HG02642 (cell line): Measurements from ENCODE around the gene ZCCHC2.

Experiments used
- ATAC-seq: cut with Tn5 transposase; IDR thresholded peaks from one replicate; pipeline ENCODE4 v1.9.1; 2021; ENCODE audit warnings: mild to moderate bottlenecking; ENCODE audit not compliant: unreplicated experiment, poor library complexity

The ZCCHC2 gene

DNA sequence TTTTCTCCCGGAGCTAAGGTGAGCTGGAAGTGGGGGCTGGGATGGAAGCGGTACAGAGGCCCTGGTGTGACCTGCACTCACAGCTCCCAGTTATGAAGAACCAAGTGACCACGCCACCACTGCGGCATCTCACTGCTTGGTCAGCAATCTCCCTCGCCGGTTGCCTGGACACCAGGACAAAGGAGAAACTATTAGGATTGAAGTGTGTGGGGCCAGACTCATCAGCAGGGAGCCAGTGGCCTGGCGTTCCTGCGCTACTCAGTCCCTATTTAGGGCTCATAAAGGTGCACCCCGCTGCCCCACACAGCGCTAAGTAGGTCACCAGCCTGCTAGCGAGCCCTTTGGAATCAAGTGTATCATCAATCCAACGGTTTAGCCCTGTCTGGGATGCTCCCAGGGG, 82.9 kb downstream of the ZCCHC2 start:
- ATAC-seq = no peak

DNA sequence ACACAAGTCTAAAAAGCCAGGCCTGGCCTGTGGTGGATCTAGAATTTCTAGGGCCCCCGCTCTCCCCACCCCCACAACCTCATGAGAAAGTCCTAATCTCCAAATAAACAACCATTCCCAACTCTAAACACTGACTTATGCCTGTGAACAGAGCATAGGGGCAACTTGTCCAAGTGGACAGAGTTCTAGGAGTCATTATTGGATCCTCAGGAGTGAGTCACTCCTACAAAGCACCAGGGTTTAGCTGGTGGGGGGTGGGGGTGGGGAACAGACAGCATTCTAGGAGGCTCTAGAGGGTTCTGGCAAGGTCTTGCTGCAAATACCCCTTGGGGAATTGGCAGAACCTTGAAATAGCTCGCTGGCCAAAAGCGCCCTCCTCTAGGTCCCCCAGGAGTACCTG, 83.3 kb downstream of the ZCCHC2 start:
- ATAC-seq = no peak

GRCh38 chr18:62607302-62607701, 84.5 kb downstream of the ZCCHC2 start:
- ATAC-seq = no peak

DNA sequence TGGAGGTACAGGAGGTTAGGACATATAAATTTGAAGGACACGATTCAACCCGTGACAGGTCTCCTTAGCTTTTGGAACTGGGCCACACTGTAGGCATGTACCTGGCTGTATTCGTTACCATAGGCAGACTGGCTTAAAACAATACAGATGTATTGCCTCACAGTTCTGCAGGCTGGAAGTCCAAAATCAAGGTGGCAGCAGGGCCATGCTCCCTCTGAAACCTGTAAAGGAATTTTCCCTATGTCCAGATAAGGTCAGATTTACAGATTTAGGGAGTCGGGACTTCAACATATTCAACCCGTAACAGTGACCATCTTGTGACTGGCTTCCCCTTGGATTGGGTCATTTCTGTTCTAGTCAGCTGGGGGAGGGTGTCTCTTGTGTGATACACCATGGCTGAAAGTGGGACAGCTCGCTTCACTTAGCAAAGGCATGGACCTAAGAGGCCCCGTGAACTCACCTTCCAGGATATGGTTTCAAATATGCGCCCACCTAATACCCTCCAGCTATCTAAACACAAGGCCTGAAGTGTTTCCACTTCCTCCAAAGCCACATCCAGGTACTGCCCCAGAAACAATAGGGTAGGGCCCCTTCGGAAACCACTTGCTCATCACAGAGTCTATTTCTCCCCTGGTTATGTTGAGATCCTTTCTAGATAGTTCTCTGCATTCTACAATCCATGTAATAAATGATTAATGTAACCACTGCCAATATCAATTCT, 85.0 kb downstream of the ZCCHC2 start:
- ATAC-seq = no peak

DNA sequence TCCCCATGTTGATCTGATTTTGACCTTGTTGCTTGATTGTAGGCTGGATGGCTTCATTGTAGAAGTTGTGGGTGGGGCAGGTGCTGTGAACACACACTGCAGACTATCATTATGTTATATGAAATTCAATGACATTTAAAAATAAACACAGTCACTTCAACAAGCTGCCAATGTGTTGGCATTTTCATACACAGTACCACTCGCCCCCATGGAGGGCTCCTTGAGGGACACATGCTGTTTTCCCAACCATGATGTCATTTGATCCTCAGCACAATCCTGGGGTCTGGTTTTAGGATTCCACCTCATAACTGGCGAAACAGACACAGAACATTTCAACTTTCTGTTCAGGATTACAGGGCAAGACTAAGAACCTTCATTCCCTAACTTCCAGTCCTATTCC, 86.9 kb downstream of the ZCCHC2 start:
- no peak for ATAC-seq

- no peak for ATAC-seq
These were observed 87.5 kb downstream of the ZCCHC2 start for GRCh38 chr18:62610351-62610700.

GRCh38 chr18:62610701-62611411, 88.0 kb downstream of the ZCCHC2 start:
- no peak for ATAC-seq

DNA sequence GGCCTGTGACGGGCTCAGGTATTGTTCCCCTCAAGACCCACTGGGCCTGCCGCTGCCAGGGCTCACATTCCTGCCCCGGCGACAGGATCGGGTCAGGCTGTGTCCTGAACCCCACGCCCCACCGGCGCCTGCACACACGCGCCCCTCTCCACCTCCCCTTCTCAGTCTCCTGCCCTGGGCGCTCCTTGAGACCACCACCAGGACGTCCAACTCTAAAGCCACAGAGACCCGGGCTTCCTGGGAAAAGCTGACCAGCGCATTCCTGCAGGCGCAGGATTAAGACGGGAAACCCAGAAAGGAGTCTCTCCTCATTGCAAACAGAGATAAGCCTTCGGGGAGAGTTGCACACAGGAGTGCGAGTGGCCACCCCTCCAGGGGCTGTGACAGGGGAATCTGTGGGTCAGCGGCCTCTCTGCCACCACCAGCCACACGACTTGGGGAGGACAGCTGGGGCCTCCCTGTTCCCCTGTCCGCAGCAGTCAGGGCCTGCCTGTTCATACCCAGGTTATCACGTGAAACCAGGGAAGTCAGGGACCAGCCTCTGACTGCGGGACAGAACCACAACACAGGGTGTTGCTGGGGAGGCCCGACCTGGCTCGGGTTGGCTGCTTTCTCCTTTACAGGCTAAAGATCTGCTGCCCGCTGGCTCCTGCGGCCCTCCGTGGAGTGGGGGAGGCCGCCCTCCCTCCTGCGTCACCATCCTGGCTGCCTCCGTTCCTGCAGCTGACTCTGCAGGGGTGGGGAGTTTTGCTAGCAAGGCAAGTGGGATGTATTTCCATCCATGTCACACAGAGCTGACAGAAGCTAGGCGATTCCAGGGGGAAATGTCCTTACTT, 88.8 kb downstream of the ZCCHC2 start:
- ATAC-seq = no peak

GRCh38 chr18:62612289-62612645, 89.4 kb downstream of the ZCCHC2 start:
- no peak for ATAC-seq

DNA sequence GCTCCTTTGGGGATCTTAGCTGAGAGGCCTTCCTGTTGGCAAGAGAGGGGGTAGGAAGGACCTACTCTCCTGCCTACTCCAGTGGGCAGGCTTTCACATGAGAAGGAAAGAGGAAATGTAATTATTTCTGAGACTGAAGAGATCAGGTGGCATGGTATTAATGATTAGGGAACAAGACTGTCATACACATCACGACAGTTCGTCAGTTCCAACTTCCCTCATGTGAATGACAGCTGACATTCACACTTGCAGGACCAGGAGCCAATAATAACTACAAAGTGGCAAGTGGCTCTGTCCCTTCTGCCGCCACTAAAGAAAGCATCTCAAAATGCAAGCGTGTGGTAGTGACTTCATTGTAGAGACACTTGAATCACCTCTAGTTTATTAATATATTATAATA, 90.0 kb downstream of the ZCCHC2 start:
- ATAC-seq = no peak

GRCh38 chr18:62614494-62614893, 91.7 kb downstream of the ZCCHC2 start:
- ATAC-seq = no peak

DNA sequence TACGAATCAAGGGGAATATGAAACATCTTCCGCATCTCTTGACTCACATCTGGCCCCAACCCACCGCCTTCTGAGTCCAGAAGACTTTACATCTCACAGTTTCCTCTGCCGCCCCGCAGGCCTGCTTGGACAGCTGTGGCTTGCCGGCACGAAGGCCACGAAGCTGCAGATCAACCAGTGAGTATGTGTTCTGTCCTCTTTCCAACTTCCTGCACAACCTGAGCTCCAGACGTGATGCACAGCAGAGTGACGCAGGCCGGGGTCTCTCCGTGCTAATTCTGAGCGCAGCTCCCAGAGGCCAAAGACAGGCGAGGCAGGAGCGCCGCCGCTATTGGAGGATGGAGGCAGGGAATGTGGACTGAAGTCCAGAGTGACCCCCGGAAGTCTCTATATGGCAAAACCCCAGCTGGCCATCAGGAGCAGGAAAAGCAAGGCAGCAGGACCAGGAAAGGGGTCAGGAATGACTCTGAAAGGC, 93.5 kb downstream of the ZCCHC2 start:
- no peak for ATAC-seq

DNA sequence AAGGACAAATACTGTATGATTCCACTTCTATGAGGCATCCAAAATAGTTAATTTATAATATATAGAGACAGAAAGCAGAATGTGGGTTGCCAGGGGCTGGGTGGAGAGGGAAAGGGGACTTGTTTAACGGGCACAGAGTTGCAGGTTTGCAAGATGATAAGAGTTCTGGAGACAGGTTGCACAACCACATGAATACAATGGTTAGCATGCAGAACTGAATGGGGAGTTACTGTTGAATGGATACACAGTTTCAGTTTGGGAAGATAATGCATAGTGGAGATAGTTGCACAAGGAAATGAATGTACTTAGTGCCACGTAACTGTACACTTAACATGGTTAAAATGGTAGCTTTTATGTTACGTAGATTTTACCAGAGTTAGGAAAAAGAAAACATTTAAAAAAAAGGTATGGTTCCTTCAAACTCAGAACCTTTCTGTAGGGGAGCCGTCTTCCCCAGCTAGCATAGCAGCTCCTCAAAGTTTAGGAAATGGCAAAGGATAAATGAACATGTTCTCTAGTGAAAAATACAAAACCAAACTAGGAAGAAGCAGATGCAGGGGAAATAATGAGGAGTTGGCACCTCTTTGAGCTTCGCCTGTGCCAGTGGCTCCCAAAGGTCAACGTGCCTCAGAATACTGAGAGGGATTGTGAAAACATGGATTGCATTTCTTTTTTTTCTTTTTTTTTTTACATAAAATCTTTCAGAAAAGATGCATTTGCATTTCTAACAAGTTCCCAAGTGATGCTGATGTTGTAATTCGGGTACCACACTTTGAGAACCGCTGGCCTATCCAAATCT, 95.2 kb downstream of the ZCCHC2 start:
- no peak for ATAC-seq

DNA sequence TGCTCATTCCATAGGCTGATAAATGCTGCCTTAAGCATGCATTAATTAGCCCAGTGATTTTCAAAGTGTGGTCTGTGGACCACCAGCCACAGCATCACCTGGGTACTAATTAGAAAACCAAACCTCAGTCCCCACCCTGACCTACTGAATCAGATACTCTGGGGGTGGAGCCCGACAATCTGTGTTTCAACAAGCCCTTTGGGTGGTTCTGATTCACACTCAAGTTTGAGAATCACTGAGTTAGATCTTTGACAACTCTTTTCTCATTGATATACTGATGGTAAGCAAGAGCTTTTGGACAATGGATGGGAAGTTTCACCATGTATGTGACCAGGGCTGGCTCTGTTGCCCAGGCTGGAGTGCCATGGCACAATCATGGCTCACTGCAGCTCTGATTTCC, 95.9 kb downstream of the ZCCHC2 start:
- ATAC-seq = no peak

GRCh38 chr18:62621546-62621945, 98.7 kb downstream of the ZCCHC2 start:
- ATAC-seq = no peak

GRCh38 chr18:62625019-62625418, 102.2 kb downstream of the ZCCHC2 start:
- no peak for ATAC-seq
